ENCODE results near the gene ZKSCAN1. TPM values are rescaled to one million over a fixed set of nuclear protein-coding genes. Genes with fewer than 3 reads are reported as not detected.
A peak's percentile ranks its signal among the peaks of the same experiment; 100 is the strongest.

Gene ZKSCAN1
- total RNA-seq, 4 donors from 2014 or later, result 32.4 to 37.5 (median 35.4) TPM

DNA sequence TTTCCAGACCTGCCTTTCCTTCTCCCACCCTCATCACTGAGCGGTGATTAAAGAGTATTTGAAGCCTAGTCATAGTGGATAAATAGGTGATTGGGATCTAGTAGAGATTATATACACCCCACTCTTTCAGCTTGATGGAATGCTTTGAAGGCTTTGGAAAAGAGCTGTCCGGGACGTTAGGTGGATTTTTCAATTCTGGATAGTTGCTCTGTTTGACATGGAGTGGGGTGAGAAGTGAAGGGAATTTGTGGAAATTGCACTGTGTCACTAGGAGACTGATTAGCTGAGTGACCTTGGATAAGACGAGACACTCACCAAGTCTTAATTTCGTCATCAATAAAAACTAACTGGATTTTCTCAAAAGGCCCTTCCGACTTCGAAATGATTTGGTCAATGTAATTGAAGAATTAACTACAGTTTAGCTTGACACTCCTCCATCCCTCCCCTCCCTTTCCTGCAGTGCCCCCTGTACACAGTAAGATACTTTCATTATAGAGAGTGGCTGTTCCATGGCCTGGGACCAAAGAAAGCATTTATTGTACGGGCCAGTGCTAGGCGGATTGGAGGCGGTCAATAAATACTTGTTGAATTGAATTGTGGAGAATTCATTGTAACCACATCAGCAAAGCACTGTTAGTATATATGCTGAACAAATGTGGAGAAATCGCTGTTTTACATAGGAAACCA is 962 bp downstream of the ZKSCAN1 start:
- TF ChIP-seq POLR2A (IDR thresholded peaks at IDR 0.05) (no peak), EP300 (IDR thresholded peaks at IDR 0.05) (no peak)
- TF ChIP-seq, protein P1, sequence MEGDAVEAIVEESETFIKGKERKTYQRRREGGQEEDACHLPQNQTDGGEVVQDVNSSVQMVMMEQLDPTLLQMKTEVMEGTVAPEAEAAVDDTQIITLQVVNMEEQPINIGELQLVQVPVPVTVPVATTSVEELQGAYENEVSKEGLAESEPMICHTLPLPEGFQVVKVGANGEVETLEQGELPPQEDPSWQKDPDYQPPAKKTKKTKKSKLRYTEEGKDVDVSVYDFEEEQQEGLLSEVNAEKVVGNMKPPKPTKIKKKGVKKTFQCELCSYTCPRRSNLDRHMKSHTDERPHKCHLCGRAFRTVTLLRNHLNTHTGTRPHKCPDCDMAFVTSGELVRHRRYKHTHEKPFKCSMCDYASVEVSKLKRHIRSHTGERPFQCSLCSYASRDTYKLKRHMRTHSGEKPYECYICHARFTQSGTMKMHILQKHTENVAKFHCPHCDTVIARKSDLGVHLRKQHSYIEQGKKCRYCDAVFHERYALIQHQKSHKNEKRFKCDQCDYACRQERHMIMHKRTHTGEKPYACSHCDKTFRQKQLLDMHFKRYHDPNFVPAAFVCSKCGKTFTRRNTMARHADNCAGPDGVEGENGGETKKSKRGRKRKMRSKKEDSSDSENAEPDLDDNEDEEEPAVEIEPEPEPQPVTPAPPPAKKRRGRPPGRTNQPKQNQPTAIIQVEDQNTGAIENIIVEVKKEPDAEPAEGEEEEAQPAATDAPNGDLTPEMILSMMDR (IDR thresholded peaks at IDR 0.05), result no peak
- H3K4me1 ChIP-seq, result peaks cover 0 to 68% (median 13%) of the 10 kb centered on the region in 4 donors
- H3K9me3 ChIP-seq, result no peaks in the 10 kb centered on the region
- no peaks in the 10 kb centered on the region for H3K36me3 ChIP-seq
- 11 to 15% methylated on average over 11 of the region's 11 CpGs for WGBS, 2 donors
- peak overlapping the region; percentile 88 to 98 (median 92) for H3K4me3 ChIP-seq
- peak overlapping the region; percentile 96 to 100 (median 98) for H3K27ac ChIP-seq
- no peak for DNase-seq (ENCODE audit: low spot score in 2 of 2)
- H3K27me3 ChIP-seq, result no peaks in the 10 kb centered on the region

DNA sequence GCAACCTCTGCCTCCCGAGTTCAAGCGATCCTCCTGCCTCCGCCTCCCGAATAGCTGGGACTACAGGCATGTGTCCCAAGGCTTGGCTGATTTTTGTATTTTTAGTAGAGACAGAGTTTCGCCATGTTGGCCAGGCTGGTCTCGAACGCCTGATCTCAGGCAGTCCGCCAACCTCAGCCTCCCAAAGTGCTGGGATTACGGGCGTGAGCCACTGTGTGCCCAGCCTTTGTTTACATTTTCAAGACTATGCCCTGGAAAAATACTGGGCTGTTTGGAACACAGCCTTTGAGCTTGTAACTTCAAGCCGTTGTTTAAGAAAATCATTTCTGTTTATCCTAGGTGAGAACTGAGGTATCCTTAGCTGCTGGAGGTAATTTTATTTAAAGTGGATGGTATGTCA is 1.9 kb downstream of the ZKSCAN1 start:
- TF ChIP-seq, protein P1 (IDR thresholded peaks at IDR 0.05), result no peak
- TF ChIP-seq EP300 (IDR thresholded peaks at IDR 0.05) (no peak), POLR2A (IDR thresholded peaks at IDR 0.05) (no peak)
- WGBS, 2 donors, result 43 to 52% methylated on average over 9 to 11 of the region's 11 CpGs
- Histone ChIP-seq H3K27ac (peak overlapping the region in 3 of 4 donors; percentile 22 to 100 (median 99)), H3K27me3 (no peaks in the 10 kb centered on the region), H3K4me1 (peaks cover 0 to 65% (median 14%) of the 10 kb centered on the region in 4 donors), H3K4me3 (peak overlapping the region in 1 of 4 donors; percentile 89), H3K36me3 (peaks cover 0 to 7% (median 0%) of the 10 kb centered on the region in 3 donors), H3K9me3 (no peaks in the 10 kb centered on the region)
- DNase-seq (ENCODE audit: low spot score in 2 of 2), result no peak

DNA sequence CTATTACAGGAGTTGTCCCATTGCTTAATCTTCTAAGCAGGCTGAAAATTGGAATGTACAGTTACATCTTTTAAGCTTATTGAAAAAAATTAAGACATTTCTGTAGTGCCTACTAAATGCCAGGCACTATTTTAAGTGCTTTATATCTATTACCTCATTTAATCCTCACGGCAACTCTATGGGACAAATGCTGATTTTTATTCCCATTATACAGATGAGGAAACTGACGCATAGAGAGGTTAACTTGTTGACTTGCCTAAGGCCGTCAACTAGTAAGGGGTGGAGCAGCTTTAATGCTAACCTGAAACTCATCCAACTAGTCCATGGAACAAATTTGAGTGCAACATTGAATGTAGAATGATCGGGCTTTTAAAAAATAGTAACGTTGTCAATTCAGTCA is 2.5 kb downstream of the ZKSCAN1 start:
- Histone ChIP-seq H3K9me3 (no peaks in the 10 kb centered on the region), H3K27me3 (no peaks in the 10 kb centered on the region), H3K4me1 (peaks cover 0 to 63% (median 14%) of the 10 kb centered on the region in 4 donors), H3K27ac (peak overlapping the region in 1 of 4 donors; percentile 99), H3K4me3 (no peak overlapping the region), H3K36me3 (peaks cover 0 to 11% (median 0%) of the 10 kb centered on the region in 3 donors)
- 91 to 94% methylated on average over 5 of the region's 5 CpGs for WGBS, 2 donors
- no peak for DNase-seq (ENCODE audit: low spot score in 2 of 2)
- TF ChIP-seq, protein P1 (IDR thresholded peaks at IDR 0.05), result no peak
- TF ChIP-seq POLR2A (IDR thresholded peaks at IDR 0.05), result no peak
- TF ChIP-seq EP300 (IDR thresholded peaks at IDR 0.05), result no peak

DNA sequence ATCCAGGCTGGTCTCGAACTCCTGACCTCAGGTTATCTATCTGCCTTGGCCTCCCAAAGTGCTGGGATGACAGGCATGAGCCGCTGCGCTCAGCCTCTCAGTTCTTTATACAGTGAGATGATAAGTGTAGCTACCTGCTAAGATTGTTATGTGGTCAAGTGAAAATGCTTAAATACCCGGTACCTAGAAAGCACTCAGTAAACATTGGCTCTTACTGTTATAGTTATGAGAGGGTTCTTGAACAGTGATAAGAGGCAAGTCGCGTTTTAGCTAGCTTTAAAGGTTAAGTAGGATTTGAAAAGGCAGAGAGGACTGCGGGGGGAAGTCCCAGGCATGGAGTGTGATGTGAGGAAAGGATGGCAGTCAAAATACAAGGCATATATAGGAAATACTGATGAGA is 4.5 kb downstream of the ZKSCAN1 start:
- Histone ChIP-seq H3K27me3 (no peaks in the 10 kb centered on the region), H3K4me1 (peaks cover 0 to 61% (median 14%) of the 10 kb centered on the region in 4 donors), H3K27ac (no peak overlapping the region), H3K36me3 (peaks cover 0 to 30% (median 12%) of the 10 kb centered on the region in 3 donors), H3K4me3 (no peak overlapping the region), H3K9me3 (no peaks in the 10 kb centered on the region)
- 79 to 80% methylated on average over 7 of the region's 7 CpGs for WGBS, 2 donors
- TF ChIP-seq EP300 (IDR thresholded peaks at IDR 0.05), result no peak
- TF ChIP-seq, protein P1 (IDR thresholded peaks at IDR 0.05), result no peak
- no peak for TF ChIP-seq POLR2A (IDR thresholded peaks at IDR 0.05)
- no peak for DNase-seq (ENCODE audit: low spot score in 2 of 2)

DNA sequence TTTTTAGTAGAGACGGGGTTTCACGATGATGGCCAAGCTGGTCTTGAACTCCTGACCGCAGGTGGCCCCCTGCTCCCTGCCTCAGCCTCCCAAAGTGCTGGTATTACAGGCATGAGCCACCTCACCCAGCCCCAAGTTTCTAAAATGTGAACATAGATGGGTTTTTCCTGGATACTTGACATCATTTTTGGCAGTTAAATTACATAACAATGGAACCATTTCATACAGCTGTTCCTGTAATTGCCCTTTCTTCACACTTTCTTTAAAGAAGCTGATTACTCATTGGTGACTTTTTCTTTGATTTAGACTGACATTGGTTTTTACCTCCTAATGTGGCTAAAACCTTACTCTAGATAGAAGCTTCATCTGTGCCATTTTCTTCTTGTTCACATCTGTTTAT is 5.9 kb downstream of the ZKSCAN1 start:
- peaks cover 0 to 44% (median 16%) of the 10 kb centered on the region in 3 donors for H3K36me3 ChIP-seq
- TF ChIP-seq EP300 (IDR thresholded peaks at IDR 0.05) (no peak), POLR2A (IDR thresholded peaks at IDR 0.05) (no peak)
- TF ChIP-seq, protein P1 (IDR thresholded peaks at IDR 0.05), result no peak
- no peaks in the 10 kb centered on the region for H3K9me3 ChIP-seq
- peaks cover 0 to 55% (median 14%) of the 10 kb centered on the region in 4 donors for H3K4me1 ChIP-seq
- no peak overlapping the region for H3K27ac ChIP-seq
- H3K27me3 ChIP-seq, result no peaks in the 10 kb centered on the region
- WGBS, 2 donors, result 65 to 88% methylated on average over 3 of the region's 3 CpGs
- no peak overlapping the region for H3K4me3 ChIP-seq
- DNase-seq (ENCODE audit: low spot score in 2 of 2), result no peak
